NCI-H1092 treated with DMSO at 0.1 percent for 48 hours (cell line): Measurements from ENCODE around the gene COPS6.
A peak's percentile ranks its signal among the peaks of the same experiment; 100 is the strongest.

Experiments
- DNase-seq: peaks from one replicate; lab custom pipeline; 2025; lab: John Stamatoyannopoulos, UW

The COPS6 gene

GRCh38 chr7:100088621-100089457, at the start of gene COPS6:
COPS6 (plus strand) TSS chr7:100088969; CDS start chr7:100088991, 22 bp downstream.
- DNase-seq, result peak; percentile 79

- no peak for DNase-seq
Measured at GRCh38 chr7:100040575-100040974, 48.2 kb upstream of the COPS6 start.

GRCh38 chr7:100044718-100045117, 44.1 kb upstream of the COPS6 start:
- DNase-seq, result no peak

- DNase-seq, result no peak
Measured at GRCh38 chr7:100048680-100049079, 40.1 kb upstream of the COPS6 start.

GRCh38 chr7:100049441-100050291, 39.1 kb upstream of the COPS6 start, which contains the start of gene ZSCAN21:
ZSCAN21 (plus strand) TSS chr7:100049774; CDS start chr7:100057007, 7,233 bp downstream.
- DNase-seq, result peak; percentile 82

- no peak for DNase-seq
Measured at GRCh38 chr7:100051611-100052010, 37.2 kb upstream of the COPS6 start.

- peak; percentile 89 for DNase-seq
Measured at GRCh38 chr7:100053215-100053614, 35.6 kb upstream of the COPS6 start.

GRCh38 chr7:100057006-100057405, 31.8 kb upstream of the COPS6 start:
- DNase-seq, result no peak

- DNase-seq, result no peak
Measured at GRCh38 chr7:100059251-100059739, 29.5 kb upstream of the COPS6 start.

- no peak for DNase-seq
Measured at GRCh38 chr7:100061518-100062193, 27.1 kb upstream of the COPS6 start.

GRCh38 chr7:100063376-100063775, 25.4 kb upstream of the COPS6 start:
- no peak for DNase-seq

- DNase-seq, result no peak
Measured at GRCh38 chr7:100064162-100064561, 24.6 kb upstream of the COPS6 start.

- no peak for DNase-seq
Measured at GRCh38 chr7:100065452-100066186, 23.1 kb upstream of the COPS6 start.

- no peak for DNase-seq
Measured at GRCh38 chr7:100066953-100067352, 21.8 kb upstream of the COPS6 start.

GRCh38 chr7:100069991-100070390, 18.8 kb upstream of the COPS6 start:
- no peak for DNase-seq

- DNase-seq, result no peak
Measured at GRCh38 chr7:100071018-100071723, 17.6 kb upstream of the COPS6 start.

- DNase-seq, result no peak
Measured at GRCh38 chr7:100072462-100072861, 16.3 kb upstream of the COPS6 start.

GRCh38 chr7:100074841-100075240, 13.9 kb upstream of the COPS6 start:
- no peak for DNase-seq

- no peak for DNase-seq
Measured at GRCh38 chr7:100075418-100075817, 13.4 kb upstream of the COPS6 start.

GRCh38 chr7:100077205-100077604, 11.6 kb upstream of the COPS6 start:
- no peak for DNase-seq
